Measurements from ENCODE around the gene FNDC10. TPM values are rescaled to one million over a fixed set of nuclear protein-coding genes. Genes with fewer than 3 reads are reported as not detected.
A peak's percentile ranks its signal among the peaks of the same experiment; 100 is the strongest.

FNDC10 gene
- total RNA-seq, 1 experiment from 2014 or later, result 30.4 TPM

DNA sequence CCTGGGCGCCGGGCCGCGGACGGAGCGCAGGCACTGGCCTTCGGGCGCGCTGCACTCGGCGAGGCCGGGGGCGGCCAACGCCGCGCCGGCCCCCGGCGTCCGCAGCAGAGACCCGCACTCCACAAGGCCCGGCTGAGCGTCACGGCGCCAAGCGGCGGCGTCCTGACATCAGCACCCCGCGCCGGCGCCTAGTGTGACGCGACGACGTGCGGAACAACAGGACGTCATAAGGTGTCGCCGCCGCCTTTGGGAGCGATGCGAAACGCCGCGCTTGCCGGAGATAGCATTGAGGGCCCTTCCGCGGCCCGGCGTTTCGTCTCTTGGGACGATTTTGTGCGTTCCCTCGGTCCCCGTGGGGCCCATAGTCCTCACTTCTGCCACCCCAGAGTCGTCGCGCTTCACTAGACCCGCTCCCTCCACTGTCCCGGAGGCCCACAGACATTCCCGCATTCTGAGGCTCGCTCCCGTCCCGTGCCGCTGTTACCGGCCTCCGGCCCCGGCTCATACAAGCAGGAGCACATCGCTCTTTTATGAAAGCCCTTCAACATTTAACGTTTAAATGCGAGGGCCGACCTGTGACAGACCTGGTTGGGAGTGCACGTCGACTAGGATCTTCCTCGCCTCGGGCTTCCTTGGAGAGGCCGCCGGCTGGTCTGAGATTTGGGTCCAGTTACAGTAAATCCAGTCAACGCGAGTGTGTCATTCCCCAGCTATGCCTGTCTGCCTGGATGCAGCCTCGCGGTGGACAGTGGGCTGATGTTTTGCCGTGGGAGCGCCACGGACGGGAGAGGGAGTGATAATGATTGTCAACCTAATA lies 25.0 kb downstream of the FNDC10 start, which contains the start of gene SSU72 (continued):
- TF ChIP-seq, protein P1, sequence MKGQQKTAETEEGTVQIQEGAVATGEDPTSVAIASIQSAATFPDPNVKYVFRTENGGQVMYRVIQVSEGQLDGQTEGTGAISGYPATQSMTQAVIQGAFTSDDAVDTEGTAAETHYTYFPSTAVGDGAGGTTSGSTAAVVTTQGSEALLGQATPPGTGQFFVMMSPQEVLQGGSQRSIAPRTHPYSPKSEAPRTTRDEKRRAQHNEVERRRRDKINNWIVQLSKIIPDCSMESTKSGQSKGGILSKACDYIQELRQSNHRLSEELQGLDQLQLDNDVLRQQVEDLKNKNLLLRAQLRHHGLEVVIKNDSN (CRISPR knock-in tag; IDR thresholded peaks at IDR 0.05), result 0 out of 2 replicates have a peak, but pooled peaks have one; percentile 11
- peak; percentile 75 for TF ChIP-seq ETV6 (CRISPR knock-in tag; IDR thresholded peaks at IDR 0.05)
- no peak for TF ChIP-seq ZNF423 (CRISPR knock-in tag; IDR thresholded peaks at IDR 0.05)

DNA sequence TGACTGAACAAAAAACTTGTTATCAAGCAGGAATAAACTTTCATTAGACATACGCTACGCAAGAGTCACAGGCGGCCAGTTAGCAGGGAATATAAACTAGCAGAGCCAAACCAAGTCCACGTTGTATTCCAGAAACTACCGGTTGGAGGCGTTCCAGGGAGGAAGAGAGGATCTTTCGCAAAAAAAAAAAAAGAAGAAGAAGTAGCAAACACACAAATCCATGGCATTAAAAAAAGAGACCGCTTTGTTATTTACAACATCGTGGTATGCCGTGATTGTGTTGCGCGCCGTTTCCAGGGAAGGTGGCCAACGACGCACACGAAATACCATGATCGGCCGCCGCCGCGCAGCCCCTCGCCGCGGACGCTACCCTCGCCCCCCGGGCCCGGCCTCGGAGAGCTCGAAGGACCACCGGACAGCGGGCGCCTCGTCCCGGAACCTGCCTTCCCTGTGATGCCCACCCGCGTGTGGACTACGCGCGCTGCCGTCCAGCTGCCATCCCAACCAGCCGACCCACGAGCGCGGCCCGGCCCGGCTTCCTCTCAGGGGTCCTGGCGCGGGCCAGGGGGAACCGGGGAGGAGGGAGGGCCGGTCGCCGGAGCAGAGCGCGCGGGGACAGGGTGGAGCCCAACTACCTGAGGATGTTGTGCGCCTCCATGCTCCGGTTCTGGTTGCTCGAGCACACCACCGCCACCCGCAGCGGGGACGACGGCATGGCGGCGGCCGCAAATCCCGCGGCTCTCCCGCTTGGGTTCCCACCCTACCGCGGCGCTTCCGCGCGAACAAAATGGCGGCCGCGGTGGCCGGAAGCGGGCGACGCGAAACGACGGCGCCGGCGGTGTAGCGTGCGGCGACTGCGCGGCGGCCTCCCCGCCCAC lies 25.9 kb downstream of the FNDC10 start:
- H3K4me3 Mint-ChIP-seq, result peak overlapping the region; percentile 94
- peak overlapping the region; percentile 98 for H3K27ac Mint-ChIP-seq
- peaks cover 15% of the 10 kb centered on the region for H3K4me1 Mint-ChIP-seq
- peaks cover 7% of the 10 kb centered on the region for H3K36me3 Mint-ChIP-seq
- no peaks in the 10 kb centered on the region for H3K9me3 Mint-ChIP-seq
- peak; percentile 67 for DNase-seq (ENCODE audit: low spot score)
- H3K27me3 Mint-ChIP-seq (ENCODE audit: low read depth), result no peaks in the 10 kb centered on the region
- ATAC-seq, result peak; percentile 62
- ChIA-PET POLR2A (no interaction called here), CTCF (no interaction called here)
- TF ChIP-seq TEAD4 (CRISPR knock-in tag; IDR thresholded peaks at IDR 0.05) (peak; percentile 16; the same call in 1 of the 2 replicates), MYBL2 (CRISPR knock-in tag; IDR thresholded peaks at IDR 0.05) (peak; percentile 69; the same call in 1 of the 2 replicates), SMAD4 (CRISPR knock-in tag; IDR thresholded peaks at IDR 0.05) (0 out of 2 replicates have a peak, but pooled peaks have one; percentile 34), NR2C2 (CRISPR knock-in tag; IDR thresholded peaks at IDR 0.05) (no peak), ELF4 (CRISPR knock-in tag; IDR thresholded peaks at IDR 0.05; ENCODE audit: low read depth) (peak; percentile 63; the same call in 1 of the 2 replicates), ZNF219 (CRISPR knock-in tag; IDR thresholded peaks at IDR 0.05; ENCODE audit: borderline replicate concordance) (peak; percentile 70; the same call in 1 of the 2 replicates), ZBTB21 (CRISPR knock-in tag; IDR thresholded peaks at IDR 0.05; ENCODE audit: borderline replicate concordance) (peak; percentile 58; the same call in 1 of the 2 replicates), ZNF232 (CRISPR knock-in tag; IDR thresholded peaks at IDR 0.05) (peak; percentile 68; the same call in 1 of the 2 replicates), ATF1 (CRISPR knock-in tag; IDR thresholded peaks at IDR 0.05) (peak; percentile 79; the same call in 1 of the 2 replicates)
- TF ChIP-seq, protein P2, sequence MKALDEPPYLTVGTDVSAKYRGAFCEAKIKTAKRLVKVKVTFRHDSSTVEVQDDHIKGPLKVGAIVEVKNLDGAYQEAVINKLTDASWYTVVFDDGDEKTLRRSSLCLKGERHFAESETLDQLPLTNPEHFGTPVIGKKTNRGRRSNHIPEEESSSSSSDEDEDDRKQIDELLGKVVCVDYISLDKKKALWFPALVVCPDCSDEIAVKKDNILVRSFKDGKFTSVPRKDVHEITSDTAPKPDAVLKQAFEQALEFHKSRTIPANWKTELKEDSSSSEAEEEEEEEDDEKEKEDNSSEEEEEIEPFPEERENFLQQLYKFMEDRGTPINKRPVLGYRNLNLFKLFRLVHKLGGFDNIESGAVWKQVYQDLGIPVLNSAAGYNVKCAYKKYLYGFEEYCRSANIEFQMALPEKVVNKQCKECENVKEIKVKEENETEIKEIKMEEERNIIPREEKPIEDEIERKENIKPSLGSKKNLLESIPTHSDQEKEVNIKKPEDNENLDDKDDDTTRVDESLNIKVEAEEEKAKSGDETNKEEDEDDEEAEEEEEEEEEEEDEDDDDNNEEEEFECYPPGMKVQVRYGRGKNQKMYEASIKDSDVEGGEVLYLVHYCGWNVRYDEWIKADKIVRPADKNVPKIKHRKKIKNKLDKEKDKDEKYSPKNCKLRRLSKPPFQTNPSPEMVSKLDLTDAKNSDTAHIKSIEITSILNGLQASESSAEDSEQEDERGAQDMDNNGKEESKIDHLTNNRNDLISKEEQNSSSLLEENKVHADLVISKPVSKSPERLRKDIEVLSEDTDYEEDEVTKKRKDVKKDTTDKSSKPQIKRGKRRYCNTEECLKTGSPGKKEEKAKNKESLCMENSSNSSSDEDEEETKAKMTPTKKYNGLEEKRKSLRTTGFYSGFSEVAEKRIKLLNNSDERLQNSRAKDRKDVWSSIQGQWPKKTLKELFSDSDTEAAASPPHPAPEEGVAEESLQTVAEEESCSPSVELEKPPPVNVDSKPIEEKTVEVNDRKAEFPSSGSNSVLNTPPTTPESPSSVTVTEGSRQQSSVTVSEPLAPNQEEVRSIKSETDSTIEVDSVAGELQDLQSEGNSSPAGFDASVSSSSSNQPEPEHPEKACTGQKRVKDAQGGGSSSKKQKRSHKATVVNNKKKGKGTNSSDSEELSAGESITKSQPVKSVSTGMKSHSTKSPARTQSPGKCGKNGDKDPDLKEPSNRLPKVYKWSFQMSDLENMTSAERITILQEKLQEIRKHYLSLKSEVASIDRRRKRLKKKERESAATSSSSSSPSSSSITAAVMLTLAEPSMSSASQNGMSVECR (CRISPR knock-in tag; IDR thresholded peaks at IDR 0.05; ENCODE audit: borderline replicate concordance), result peak; percentile 35; the same call in 1 of the 2 replicates
- TF ChIP-seq, protein P3, sequence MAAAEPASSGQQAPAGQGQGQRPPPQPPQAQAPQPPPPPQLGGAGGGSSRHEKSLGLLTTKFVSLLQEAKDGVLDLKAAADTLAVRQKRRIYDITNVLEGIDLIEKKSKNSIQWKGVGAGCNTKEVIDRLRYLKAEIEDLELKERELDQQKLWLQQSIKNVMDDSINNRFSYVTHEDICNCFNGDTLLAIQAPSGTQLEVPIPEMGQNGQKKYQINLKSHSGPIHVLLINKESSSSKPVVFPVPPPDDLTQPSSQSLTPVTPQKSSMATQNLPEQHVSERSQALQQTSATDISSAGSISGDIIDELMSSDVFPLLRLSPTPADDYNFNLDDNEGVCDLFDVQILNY (CRISPR knock-in tag; IDR thresholded peaks at IDR 0.05), result 0 out of 2 replicates have a peak, but pooled peaks have one; percentile 46
- TF ChIP-seq, protein P4, sequence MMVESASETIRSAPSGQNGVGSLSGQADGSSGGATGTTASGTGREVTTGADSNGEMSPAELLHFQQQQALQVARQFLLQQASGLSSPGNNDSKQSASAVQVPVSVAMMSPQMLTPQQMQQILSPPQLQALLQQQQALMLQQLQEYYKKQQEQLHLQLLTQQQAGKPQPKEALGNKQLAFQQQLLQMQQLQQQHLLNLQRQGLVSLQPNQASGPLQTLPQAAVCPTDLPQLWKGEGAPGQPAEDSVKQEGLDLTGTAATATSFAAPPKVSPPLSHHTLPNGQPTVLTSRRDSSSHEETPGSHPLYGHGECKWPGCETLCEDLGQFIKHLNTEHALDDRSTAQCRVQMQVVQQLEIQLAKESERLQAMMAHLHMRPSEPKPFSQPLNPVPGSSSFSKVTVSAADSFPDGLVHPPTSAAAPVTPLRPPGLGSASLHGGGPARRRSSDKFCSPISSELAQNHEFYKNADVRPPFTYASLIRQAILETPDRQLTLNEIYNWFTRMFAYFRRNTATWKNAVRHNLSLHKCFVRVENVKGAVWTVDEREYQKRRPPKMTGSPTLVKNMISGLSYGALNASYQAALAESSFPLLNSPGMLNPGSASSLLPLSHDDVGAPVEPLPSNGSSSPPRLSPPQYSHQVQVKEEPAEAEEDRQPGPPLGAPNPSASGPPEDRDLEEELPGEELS (CRISPR knock-in tag; IDR thresholded peaks at IDR 0.05), result peak; percentile 42; the same call in 1 of the 2 replicates
- TF ChIP-seq, protein P1 (CRISPR knock-in tag; IDR thresholded peaks at IDR 0.05), result peak; percentile 13; the same call in 1 of the 2 replicates
- TF ChIP-seq, protein P5, sequence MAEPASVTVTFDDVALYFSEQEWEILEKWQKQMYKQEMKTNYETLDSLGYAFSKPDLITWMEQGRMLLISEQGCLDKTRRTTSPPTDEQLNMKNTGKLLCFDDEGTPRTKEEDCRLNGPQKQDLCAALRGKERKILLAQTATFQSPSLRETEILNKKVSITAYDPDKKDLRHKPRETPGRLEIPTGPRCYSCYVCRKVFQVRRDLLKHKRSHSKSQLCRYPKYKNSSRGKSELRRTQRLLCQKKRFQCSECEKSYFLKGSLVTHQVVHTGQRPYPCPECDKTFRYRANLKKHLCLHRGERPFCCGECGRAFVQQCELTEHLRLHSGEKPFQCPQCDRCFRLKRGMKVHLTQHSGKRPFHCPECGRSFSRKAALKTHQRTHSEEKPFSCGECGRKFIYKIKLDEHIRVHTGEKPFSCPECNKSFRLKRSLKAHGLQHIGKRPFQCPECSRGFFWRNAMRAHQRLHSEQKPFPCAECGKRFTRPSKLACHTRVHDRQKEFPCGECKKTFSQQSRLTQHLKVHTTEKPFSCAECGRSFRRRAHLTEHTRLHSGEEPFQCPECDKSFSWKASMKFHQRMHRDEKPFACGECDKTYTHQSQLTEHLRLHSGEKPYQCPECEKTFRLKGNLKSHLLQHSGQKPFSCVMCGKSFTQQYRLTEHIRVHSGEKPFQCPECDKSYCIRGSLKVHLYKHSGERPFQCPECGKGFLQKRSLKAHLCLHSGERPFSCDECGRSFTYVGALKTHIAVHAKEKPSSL (CRISPR knock-in tag; conservative IDR thresholded peaks at IDR 0.05), result no peak
- TF ChIP-seq, protein P6, sequence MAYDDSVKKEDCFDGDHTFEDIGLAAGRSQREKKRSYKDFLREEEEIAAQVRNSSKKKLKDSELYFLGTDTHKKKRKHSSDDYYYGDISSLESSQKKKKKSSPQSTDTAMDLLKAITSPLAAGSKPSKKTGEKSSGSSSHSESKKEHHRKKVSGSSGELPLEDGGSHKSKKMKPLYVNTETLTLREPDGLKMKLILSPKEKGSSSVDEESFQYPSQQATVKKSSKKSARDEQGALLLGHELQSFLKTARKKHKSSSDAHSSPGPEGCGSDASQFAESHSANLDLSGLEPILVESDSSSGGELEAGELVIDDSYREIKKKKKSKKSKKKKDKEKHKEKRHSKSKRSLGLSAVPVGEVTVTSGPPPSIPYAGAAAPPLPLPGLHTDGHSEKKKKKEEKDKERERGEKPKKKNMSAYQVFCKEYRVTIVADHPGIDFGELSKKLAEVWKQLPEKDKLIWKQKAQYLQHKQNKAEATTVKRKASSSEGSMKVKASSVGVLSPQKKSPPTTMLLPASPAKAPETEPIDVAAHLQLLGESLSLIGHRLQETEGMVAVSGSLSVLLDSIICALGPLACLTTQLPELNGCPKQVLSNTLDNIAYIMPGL (CRISPR knock-in tag; IDR thresholded peaks at IDR 0.05), result peak; percentile 96

Measured in WTC11 (cell line).